Peyer's patch (tissue), 4 donors: Measurements from ENCODE around the gene BAHCC1. TPM values are rescaled to one million over a fixed set of nuclear protein-coding genes. Genes with fewer than 3 reads are reported as not detected.

Experiments
- DNase-seq, 3 donors: peaks; one replicate each; pipeline ENCODE4 v3.0.0-alpha.2; 2017 to 2019
- H3K27ac ChIP-seq, 4 donors: fragments of 200-600 bp; sonication (generic); one replicate each; pipeline ENCODE4 v1.5.1; 2016 to 2019
- H3K27me3 ChIP-seq, 2 donors: fragments of 200-600 bp; sonication (generic); one replicate each; pipeline ENCODE4 v1.5.1; 2019
- H3K36me3 ChIP-seq, 3 donors: fragments of 200-600 bp; sonication (generic); one replicate each; pipeline ENCODE4 v1.5.1; 2016 to 2019
- H3K4me1 ChIP-seq, 4 donors: fragments of 200-600 bp; sonication (generic); one replicate each; pipeline ENCODE4 v1.5.1; 2016 to 2019
- H3K4me3 ChIP-seq, 4 donors: fragments of 200-600 bp; sonication (generic); 1 replicate in 3 of 4; 2 replicates in 1 of 4; pipeline ENCODE4 v1.5.1; 2016 to 2019; ENCODE audit warnings: mild to moderate bottlenecking in 1 of 4
- H3K9me3 ChIP-seq, 4 donors: fragments of 200-600 bp; sonication (generic); one replicate each; pipeline ENCODE4 v1.5.1; 2016 to 2019; ENCODE audit warnings: mild to moderate bottlenecking in 1 of 4
- CTCF ChIP-seq, 6 experiments: fragments of 450-650 bp in 4 of 6; fragments of 200-600 bp in 2 of 6; sonication (generic) in 1 of 6; IDR thresholded peaks; one replicate each; pipeline ENCODE4 v1.5.1; 2017 to 2019; ENCODE audit warnings: antibody characterized with exemption in 6 of 6, mild to moderate bottlenecking in 3 of 6, moderate library complexity in 1 of 6
- POLR2A ChIP-seq, 2 donors: fragments of 450-650 bp; IDR thresholded peaks; one replicate each; pipeline ENCODE4 v1.5.1; 2017; ENCODE audit warnings: antibody characterized with exemption in 2 of 2, mild to moderate bottlenecking in 2 of 2, moderate library complexity in 2 of 2
- total RNA-seq, 4 donors: library from RNA; depleted of rRNA; stranded (reverse); fragments of >200 nt; gene quantifications; one replicate each; pipeline ENCODE4 v1.1.0, GENCODE V29; 2016

BAHCC1 gene
- total RNA-seq, 4 donors from 2014 or later: 11.6 to 43.0 (median 23.9) TPM

DNA sequence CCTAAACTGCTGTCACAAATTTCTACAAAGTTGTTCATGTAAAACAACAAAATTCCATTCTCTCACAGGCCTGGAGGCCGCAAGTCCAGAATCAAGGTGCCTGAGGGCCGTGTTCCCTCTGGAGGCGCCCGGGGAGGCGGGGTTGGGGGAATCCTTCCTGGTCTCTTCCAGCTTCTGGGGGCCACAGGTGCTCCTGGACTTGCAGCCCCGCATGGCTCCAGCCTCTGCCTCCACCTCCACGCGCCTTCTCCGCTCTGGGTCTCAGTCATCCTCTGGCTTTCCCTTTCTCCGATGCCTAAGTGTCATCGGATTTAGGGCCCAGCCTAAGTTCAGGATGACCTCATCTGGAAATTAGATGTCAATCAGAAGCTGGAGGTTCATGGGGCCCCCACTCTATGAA lies 28.6 kb upstream of the BAHCC1 start:
- TF ChIP-seq CTCF (IDR thresholded peaks at IDR 0.05) (no peak), POLR2A (IDR thresholded peaks at IDR 0.05) (no peak)
- H3K36me3 ChIP-seq: no peaks in the 10 kb centered on the region
- H3K27ac ChIP-seq: no peak overlapping the region
- DNase-seq: no peak
- H3K4me3 ChIP-seq: no peak overlapping the region
- no peaks in the 10 kb centered on the region for H3K9me3 ChIP-seq
- peaks cover 8 to 29% (median 14%) of the 10 kb centered on the region in 4 donors for H3K4me1 ChIP-seq
- no peaks in the 10 kb centered on the region for H3K27me3 ChIP-seq

DNA sequence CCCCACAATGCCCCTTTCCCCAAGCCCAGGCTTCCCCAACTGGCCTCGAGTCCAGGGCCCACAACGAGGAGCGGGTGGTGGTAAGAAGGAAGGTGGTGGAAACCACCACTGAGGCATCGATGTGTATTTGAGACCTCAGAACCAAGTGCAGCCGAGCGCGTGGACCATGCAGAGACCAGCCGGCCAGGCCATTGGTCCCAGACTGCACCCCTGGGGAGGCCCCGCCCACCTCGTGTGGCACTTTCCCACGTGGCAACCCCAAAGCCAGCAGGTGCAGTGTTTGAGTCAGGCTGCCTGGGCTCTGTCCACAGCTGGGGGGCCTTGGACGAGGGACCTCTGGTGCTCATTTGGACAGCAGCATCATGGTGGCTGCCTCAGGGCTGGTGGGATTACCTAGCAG lies 28.1 kb upstream of the BAHCC1 start:
- Histone ChIP-seq H3K27ac (no peak overlapping the region), H3K4me3 (no peak overlapping the region), H3K4me1 (peaks cover 8 to 29% (median 14%) of the 10 kb centered on the region in 4 donors), H3K9me3 (no peaks in the 10 kb centered on the region), H3K27me3 (no peaks in the 10 kb centered on the region), H3K36me3 (no peaks in the 10 kb centered on the region)
- TF ChIP-seq POLR2A (IDR thresholded peaks at IDR 0.05): no peak
- no peak for TF ChIP-seq CTCF (IDR thresholded peaks at IDR 0.05)
- DNase-seq: no peak

GRCh38 chr17:81368161-81369022 lies 26.9 kb upstream of the BAHCC1 start:
- H3K27me3 ChIP-seq: no peaks in the 10 kb centered on the region
- peaks cover 8 to 30% (median 14%) of the 10 kb centered on the region in 4 donors for H3K4me1 ChIP-seq

DNA sequence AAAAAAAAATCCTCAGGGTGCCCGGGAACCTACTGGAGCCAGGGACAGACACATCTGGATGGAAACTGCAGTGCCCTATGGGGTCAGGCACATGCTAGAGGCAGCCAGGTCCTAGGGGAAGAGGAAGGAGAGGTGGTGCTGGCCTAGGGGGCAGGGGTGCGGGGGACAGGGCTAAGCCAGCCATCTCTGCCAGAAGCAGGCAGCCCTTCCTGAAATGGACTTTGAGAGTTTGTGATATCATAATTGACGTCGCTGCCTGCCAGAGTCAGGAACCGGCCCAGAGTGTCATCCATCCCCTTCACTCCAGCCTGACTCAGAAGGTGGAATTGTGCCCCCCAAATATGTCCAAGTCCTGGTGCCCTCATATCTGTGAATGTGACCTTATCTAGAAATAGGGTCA lies 25.0 kb upstream of the BAHCC1 start:
- peak in 1 of 2 donors; percentile 38 for TF ChIP-seq POLR2A (IDR thresholded peaks at IDR 0.05)
- no peak for TF ChIP-seq CTCF (IDR thresholded peaks at IDR 0.05)
- Histone ChIP-seq H3K9me3 (no peaks in the 10 kb centered on the region), H3K36me3 (no peaks in the 10 kb centered on the region), H3K4me1 (peaks cover 4 to 16% (median 8%) of the 10 kb centered on the region in 4 donors), H3K27ac (no peak overlapping the region), H3K4me3 (no peak overlapping the region), H3K27me3 (no peaks in the 10 kb centered on the region)
- DNase-seq: peak in 1 of 3 donors; percentile 66

More at GRCh38 chr17:81368161-81369022, 26.9 kb upstream of the BAHCC1 start:
- TF ChIP-seq POLR2A (IDR thresholded peaks at IDR 0.05) (no peak), CTCF (IDR thresholded peaks at IDR 0.05) (no peak)
- DNase-seq: no peak
- Histone ChIP-seq H3K27ac (no peak overlapping the region), H3K36me3 (no peaks in the 10 kb centered on the region), H3K9me3 (no peaks in the 10 kb centered on the region), H3K4me3 (no peak overlapping the region)

- Histone ChIP-seq H3K36me3 (no peaks in the 10 kb centered on the region), H3K4me3 (no peak overlapping the region), H3K4me1 (peaks cover 0 to 5% (median 0%) of the 10 kb centered on the region in 4 donors), H3K9me3 (no peaks in the 10 kb centered on the region), H3K27me3 (no peaks in the 10 kb centered on the region), H3K27ac (peak overlapping the region in 2 of 4 donors; percentile 35 to 39)
- TF ChIP-seq POLR2A (IDR thresholded peaks at IDR 0.05): no peak
- peak in 3 of 6 experiments; percentile 40 to 48 (median 41) for TF ChIP-seq CTCF (IDR thresholded peaks at IDR 0.05)
- peak in 2 of 3 donors; percentile 68 to 69 for DNase-seq
Measured at GRCh38 chr17:81371910-81372760, 23.1 kb upstream of the BAHCC1 start.
